GM23338 (cell line): Measurements from ENCODE around the gene GLE1. TPM values are rescaled to one million over a fixed set of nuclear protein-coding genes. Genes with fewer than 3 reads are reported as not detected.
A peak's percentile ranks its signal among the peaks of the same experiment; 100 is the strongest.

Experiments used
- ATAC-seq: fragments of 200-7000 bp; cut with Tn5 transposase; 3 replicates; pipeline ENCODE4 v1.9.1; 2020
- DNase-seq: peaks from one replicate; pipeline ENCODE4 v3.0.0-alpha.2; 2015; ENCODE audit warnings: low spot score
- H2AFZ ChIP-seq: fragments of 200-600 bp; sonication (generic); 2 replicates; pipeline ENCODE4 v1.8.0; 2016; ENCODE audit warnings: antibody characterized with exemption, mild to moderate bottlenecking, moderate library complexity
- H3F3A ChIP-seq: fragments of 200-600 bp; sonication (generic); replicated peaks from 2 replicates; pipeline ENCODE4 v1.8.0; 2017; ENCODE audit warnings: antibody characterized with exemption, mixed run types, low read depth
- H3K27ac ChIP-seq: fragments of 200-600 bp; sonication (generic); 2 replicates; pipeline ENCODE4 v1.6.1; 2016; ENCODE audit warnings: low read depth
- H3K27me3 ChIP-seq: fragments of 200-600 bp; sonication (generic); 2 replicates; pipeline ENCODE4 v1.8.0; 2016; ENCODE audit warnings: mild to moderate bottlenecking, mixed run types, moderate library complexity; ENCODE audit not compliant: insufficient read depth
- H3K36me3 ChIP-seq: fragments of 200-600 bp; sonication (generic); 2 replicates; pipeline ENCODE4 v1.8.0; 2016; ENCODE audit warnings: mild to moderate bottlenecking; ENCODE audit not compliant: insufficient read depth
- H3K4me1 ChIP-seq: fragments of 200-600 bp; sonication (generic); 2 replicates; pipeline ENCODE4 v1.8.0; 2016; ENCODE audit warnings: mild to moderate bottlenecking, moderate library complexity; ENCODE audit not compliant: insufficient read depth
- H3K4me2 ChIP-seq: fragments of 200-600 bp; sonication (generic); 2 replicates; pipeline ENCODE4 v1.7.1; 2017; ENCODE audit warnings: mixed run types
- H3K4me3 ChIP-seq: fragments of 200-600 bp; sonication (generic); 2 replicates; pipeline ENCODE4 v1.6.1; 2016; ENCODE audit warnings: mixed run types
- H3K79me2 ChIP-seq: fragments of 200-600 bp; sonication (generic); replicated peaks from 2 replicates; pipeline ENCODE4 v1.8.0; 2017; ENCODE audit warnings: mild to moderate bottlenecking; ENCODE audit not compliant: insufficient read depth
- H3K9me2 ChIP-seq: fragments of 200-600 bp; sonication (generic); 2 replicates; pipeline ENCODE4 v1.8.0; 2017; ENCODE audit not compliant: insufficient read depth
- H4K20me1 ChIP-seq: fragments of 200-600 bp; sonication (generic); replicated peaks from 2 replicates; pipeline ENCODE4 v1.8.0; 2017; ENCODE audit warnings: mild to moderate bottlenecking; ENCODE audit not compliant: insufficient read depth
- H3K27ac Mint-ChIP-seq: 2 replicates; pipeline ENCODE4 v1.8.0; 2020; ENCODE audit warnings: inconsistent platforms, mild to moderate bottlenecking, moderate library complexity, mixed read lengths
- H3K27me3 Mint-ChIP-seq: 3 replicates; pipeline ENCODE4 v1.8.0; 2022; ENCODE audit warnings: low read depth, mild to moderate bottlenecking, moderate library complexity, mixed read lengths, inconsistent platforms; ENCODE audit not compliant: insufficient read depth, poor library complexity
- H3K36me3 Mint-ChIP-seq: 3 replicates; pipeline ENCODE4 v1.8.0; 2021; ENCODE audit warnings: low read depth, mild to moderate bottlenecking, inconsistent platforms, moderate library complexity, mixed read lengths
- H3K4me1 Mint-ChIP-seq: 3 replicates; pipeline ENCODE4 v1.8.0; 2020; ENCODE audit warnings: mild to moderate bottlenecking, inconsistent platforms, mixed read lengths
- H3K4me3 Mint-ChIP-seq: 3 replicates; pipeline ENCODE4 v1.8.0; 2021; ENCODE audit warnings: moderate library complexity, mild to moderate bottlenecking, inconsistent platforms, mixed read lengths
- H3K9me3 Mint-ChIP-seq: 3 replicates; pipeline ENCODE4 v1.8.0; 2020; ENCODE audit warnings: moderate library complexity, mild to moderate bottlenecking, inconsistent platforms, mixed read lengths
- EZH2 ChIP-seq: fragments of 200-600 bp; sonication (generic); IDR thresholded peaks from one replicate; pipeline ENCODE4 v1.8.0; 2017; ENCODE audit warnings: antibody characterized with exemption, mild to moderate bottlenecking, low read depth; ENCODE audit not compliant: unreplicated experiment
- EZH2phosphoT487 ChIP-seq: fragments of 200-600 bp; sonication (generic); IDR thresholded peaks from one replicate; pipeline ENCODE4 v1.8.1; 2018; ENCODE audit warnings: antibody characterized with exemption; ENCODE audit not compliant: unreplicated experiment
- NANOG ChIP-seq: IDR thresholded peaks from 2 replicates; pipeline ENCODE4 v1.6.1; 2016; ENCODE audit warnings: antibody characterized with exemption, borderline replicate concordance
- POLR2AphosphoS5 ChIP-seq: IDR thresholded peaks from 2 replicates; pipeline ENCODE4 v1.6.1; 2016; ENCODE audit warnings: antibody characterized with exemption, low read depth
- REST ChIP-seq: IDR thresholded peaks from one replicate; pipeline ENCODE4 v1.6.1; 2018; ENCODE audit warnings: antibody characterized with exemption; ENCODE audit not compliant: unreplicated experiment
- ZNF114 ChIP-seq: fragments of 250-450 bp; sonication (Bioruptor Pico); IDR thresholded peaks from 2 replicates; pipeline ENCODE4 v1.5.0; 2020; ENCODE audit warnings: mild to moderate bottlenecking, moderate library complexity
- ZNF331 ChIP-seq: fragments of 250-450 bp; sonication (Bioruptor Pico); IDR thresholded peaks from 2 replicates; pipeline ENCODE4 v1.5.0; 2020; ENCODE audit warnings: low read depth, mild to moderate bottlenecking, moderate library complexity
- ZNF462 ChIP-seq: fragments of 250-450 bp; sonication (Bioruptor Pico); IDR thresholded peaks from 2 replicates; pipeline ENCODE4 v1.5.0; 2020; ENCODE audit warnings: mild to moderate bottlenecking, moderate library complexity
- polyA plus RNA-seq: library from polyadenylated mRNA; unstranded; fragments of >200 nt; fragmentation: Nextera tagmentation; extraction: Ambion mirVana; gene quantifications from 2 replicates; pipeline ENCODE4 v1.2.1, GENCODE V29; 2016
- total RNA-seq: library from RNA; depleted of rRNA; stranded (reverse); fragments of >200 nt; shearing (Covaris generic); gene quantifications from 2 replicates; pipeline ENCODE4 v1.2.3, GENCODE V29; 2014

Gene GLE1
- total and polyA plus RNA-seq, 2 experiments from 2014 or later, result 7.4 to 22.1 TPM

GRCh38 chr9:128553728-128554127, 49.2 kb downstream of the GLE1 start:
- Histone ChIP-seq H4K20me1 (peaks cover 16% of the 10 kb centered on the region), H3K27me3 (peaks cover 12% of the 10 kb centered on the region; the same call in 1 of the 2 replicates), H3K4me2 (peak overlapping the region; percentile 77), H3K36me3 (no peaks in the 10 kb centered on the region; the same call in 1 of the 2 replicates), H3K4me3 (peak overlapping the region; percentile 84), H2AFZ (no peak overlapping the region), H3K4me1 (peaks cover 57% of the 10 kb centered on the region), H3K79me2 (peaks cover 58% of the 10 kb centered on the region), H3K9me2 (no peaks in the 10 kb centered on the region), H3K27ac (no peak overlapping the region), H3F3A (peaks cover 10% of the 10 kb centered on the region)
- Mint-ChIP-seq H3K9me3 (no peaks in the 10 kb centered on the region), H3K36me3 (no peaks in the 10 kb centered on the region; the same call in 2 of the 3 replicates), H3K27me3 (peaks cover 3% of the 10 kb centered on the region), H3K27ac (no peak overlapping the region), H3K4me3 (no peak overlapping the region), H3K4me1 (peaks cover 26% of the 10 kb centered on the region)
- no peak for ATAC-seq
- TF ChIP-seq REST (no peak), POLR2AphosphoS5 (no peak), ZNF114 (CRISPR knock-in tag) (no peak), NANOG (no peak), ZNF462 (CRISPR knock-in tag) (no peak), EZH2phosphoT487 (no peak), ZNF331 (CRISPR knock-in tag) (no peak), EZH2 (no peak)
- no peak for DNase-seq
